GM18867 (cell line): ENCODE results near the gene NPHS1.
"Not testable (repeated sequence)": the region's sequence is repeated elsewhere in the genome, so short reads cannot be mapped to it uniquely, and the experiment has no call there.

Experiments
- ATAC-seq: cut with Tn5 transposase; IDR thresholded peaks from one replicate; pipeline ENCODE4 v1.9.1; 2021; ENCODE audit warnings: mild to moderate bottlenecking, moderate library complexity; ENCODE audit not compliant: unreplicated experiment

Gene NPHS1

GRCh38 chr19:35816262-35816661 lies 36.0 kb downstream of the NPHS1 start:
- ATAC-seq, result no peak

- no peak for ATAC-seq
These were observed 39.0 kb downstream of the NPHS1 start for GRCh38 chr19:35813043-35813890.

- no peak for ATAC-seq
These were observed 39.9 kb downstream of the NPHS1 start, which contains the start of gene PRODH2 for GRCh38 chr19:35812220-35813042. TSS of gene PRODH2 (minus strand) at chr19:35812845. CDS start at chr19:35812805, 40 bp downstream.

GRCh38 chr19:35811317-35812219 lies 40.7 kb downstream of the NPHS1 start:
- ATAC-seq, result no peak

GRCh38 chr19:35807633-35808032 lies 44.7 kb downstream of the NPHS1 start:
- ATAC-seq, result no peak

GRCh38 chr19:35806597-35806996 lies 45.7 kb downstream of the NPHS1 start:
- no peak for ATAC-seq

- ATAC-seq, result no peak
These were observed 46.7 kb downstream of the NPHS1 start for GRCh38 chr19:35805526-35806102.

- no peak for ATAC-seq
These were observed 50.5 kb downstream of the NPHS1 start for GRCh38 chr19:35801828-35802227.

- ATAC-seq, result no peak
These were observed 54.6 kb downstream of the NPHS1 start for GRCh38 chr19:35797663-35798062.

- no peak for ATAC-seq
These were observed 55.4 kb downstream of the NPHS1 start for GRCh38 chr19:35796645-35797542.

- ATAC-seq, result not testable (repeated sequence)
These were observed 56.7 kb downstream of the NPHS1 start for GRCh38 chr19:35795564-35795963.

GRCh38 chr19:35793381-35794165 lies 58.7 kb downstream of the NPHS1 start:
- no peak for ATAC-seq

GRCh38 chr19:35792888-35793287 lies 59.4 kb downstream of the NPHS1 start:
- no peak for ATAC-seq

- no peak for ATAC-seq
These were observed 60.0 kb downstream of the NPHS1 start for GRCh38 chr19:35792312-35792711.

GRCh38 chr19:35791814-35792279 lies 60.5 kb downstream of the NPHS1 start:
- ATAC-seq, result no peak

GRCh38 chr19:35790981-35791813 lies 61.1 kb downstream of the NPHS1 start:
- ATAC-seq, result no peak
